Stimulated activated CD8-positive, alpha-beta memory T cell treated with anti-CD3 and anti-CD28 coated beads, Interleukin-4, amount 100 ng/mL, for 4 hours (primary cell): Measurements from ENCODE around the gene SYT9.
"Not testable (repeated sequence)": the region's sequence is repeated elsewhere in the genome, so short reads cannot be mapped to it uniquely, and the experiment has no call there.

Experiments used
- DNase-seq, 2 donors: peaks; one replicate each; pipeline ENCODE4 v3.0.0-alpha.2; 2020; ENCODE audit warnings: low read depth in 2 of 2, low spot score in 1 of 2

The SYT9 gene

GRCh38 chr11:7332962-7333361 lies 81.3 kb downstream of the SYT9 start:
- DNase-seq = no peak

GRCh38 chr11:7335442-7335841 lies 83.7 kb downstream of the SYT9 start:
- not testable (repeated sequence) for DNase-seq

GRCh38 chr11:7341551-7341950 lies 89.8 kb downstream of the SYT9 start:
- no peak for DNase-seq

GRCh38 chr11:7347611-7348431 lies 96.1 kb downstream of the SYT9 start:
- no peak for DNase-seq

- no peak for DNase-seq
Measured at GRCh38 chr11:7348432-7349304, 97.0 kb downstream of the SYT9 start.

GRCh38 chr11:7351228-7351627 lies 99.5 kb downstream of the SYT9 start:
- DNase-seq = no peak

- no peak for DNase-seq
Measured at GRCh38 chr11:7353100-7353499, 101.4 kb downstream of the SYT9 start.

GRCh38 chr11:7364660-7365059 lies 113.0 kb downstream of the SYT9 start:
- no peak for DNase-seq

GRCh38 chr11:7367803-7368202 lies 116.1 kb downstream of the SYT9 start:
- no peak for DNase-seq

GRCh38 chr11:7376386-7376785 lies 124.7 kb downstream of the SYT9 start:
- no peak for DNase-seq

- no peak for DNase-seq
Measured at GRCh38 chr11:7381937-7382336, 130.2 kb downstream of the SYT9 start.

GRCh38 chr11:7383406-7383805 lies 131.7 kb downstream of the SYT9 start:
- DNase-seq = no peak

GRCh38 chr11:7384691-7385090 lies 133.0 kb downstream of the SYT9 start:
- DNase-seq = no peak

GRCh38 chr11:7385532-7385931 lies 133.8 kb downstream of the SYT9 start:
- DNase-seq = no peak

GRCh38 chr11:7413961-7414915 lies 162.5 kb downstream of the SYT9 start:
- DNase-seq = no peak

GRCh38 chr11:7414973-7415817 lies 163.5 kb downstream of the SYT9 start:
- no peak for DNase-seq

- no peak for DNase-seq
Measured at GRCh38 chr11:7416080-7416479, 164.4 kb downstream of the SYT9 start.

- no peak for DNase-seq
Measured at GRCh38 chr11:7417328-7417727, 165.6 kb downstream of the SYT9 start.

GRCh38 chr11:7418061-7418460 lies 166.4 kb downstream of the SYT9 start:
- DNase-seq = no peak

GRCh38 chr11:7418906-7419305 lies 167.2 kb downstream of the SYT9 start:
- no peak for DNase-seq
